ENCODE measurements around the gene CASK.
"Not testable (repeated sequence)": the region's sequence is repeated elsewhere in the genome, so short reads cannot be mapped to it uniquely, and the experiment has no call there.

The CASK gene

DNA sequence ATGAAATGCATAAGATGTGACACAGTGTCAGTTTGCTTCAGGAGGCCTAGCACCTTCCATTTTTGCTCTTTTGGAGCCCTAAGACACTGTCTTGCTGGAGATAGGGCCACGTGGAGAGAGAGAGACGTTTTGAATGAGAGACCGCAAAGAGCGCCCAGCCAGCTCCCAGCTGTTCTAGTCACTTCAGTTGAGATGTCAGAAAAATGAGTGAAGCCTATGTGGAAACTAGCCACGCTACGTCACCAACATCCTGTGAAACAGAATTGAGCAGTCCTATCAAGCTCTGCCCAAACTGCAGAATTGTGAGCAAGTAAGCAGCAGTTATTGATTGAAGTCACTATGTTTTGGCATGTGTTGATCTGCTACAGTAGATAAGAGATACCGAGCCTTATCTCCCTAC is 186.3 kb downstream of the CASK start:
- H3K4me3 ChIP-seq (ENCODE audit: low read depth, low read length), result no peak overlapping the region

GRCh38 chrX:41734530-41734929 is 188.8 kb downstream of the CASK start:
- H3K4me3 ChIP-seq (ENCODE audit: low read depth, low read length), result no peak overlapping the region

DNA sequence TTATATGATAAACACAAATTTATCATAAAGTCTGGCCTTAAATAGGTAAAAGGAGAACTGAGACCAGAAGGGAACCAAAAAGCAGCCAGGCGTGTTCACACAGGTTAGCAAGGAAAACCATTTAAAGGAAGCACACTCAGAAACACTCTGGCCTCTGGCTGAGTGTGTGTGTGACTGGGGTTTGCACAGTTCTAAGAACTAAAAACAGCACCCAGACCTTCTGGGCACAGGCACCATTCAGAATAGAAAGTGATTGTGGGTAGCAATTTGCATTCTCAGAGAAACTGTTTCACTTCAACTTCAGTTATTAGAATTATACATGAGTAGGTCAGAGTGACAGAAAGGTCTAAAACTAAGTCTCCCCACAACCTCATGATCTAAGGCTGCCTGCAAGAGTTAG is 189.4 kb downstream of the CASK start:
- no peak overlapping the region for H3K4me3 ChIP-seq (ENCODE audit: low read depth, low read length)

GRCh38 chrX:41732260-41732659 is 191.1 kb downstream of the CASK start:
- no peak overlapping the region for H3K4me3 ChIP-seq (ENCODE audit: low read depth, low read length)

- no peak overlapping the region for H3K4me3 ChIP-seq (ENCODE audit: low read depth, low read length)
Observed at GRCh38 chrX:41730081-41730480, 193.3 kb downstream of the CASK start.

GRCh38 chrX:41728125-41728524 is 195.2 kb downstream of the CASK start:
- no peak overlapping the region for H3K4me3 ChIP-seq (ENCODE audit: low read depth, low read length)

DNA sequence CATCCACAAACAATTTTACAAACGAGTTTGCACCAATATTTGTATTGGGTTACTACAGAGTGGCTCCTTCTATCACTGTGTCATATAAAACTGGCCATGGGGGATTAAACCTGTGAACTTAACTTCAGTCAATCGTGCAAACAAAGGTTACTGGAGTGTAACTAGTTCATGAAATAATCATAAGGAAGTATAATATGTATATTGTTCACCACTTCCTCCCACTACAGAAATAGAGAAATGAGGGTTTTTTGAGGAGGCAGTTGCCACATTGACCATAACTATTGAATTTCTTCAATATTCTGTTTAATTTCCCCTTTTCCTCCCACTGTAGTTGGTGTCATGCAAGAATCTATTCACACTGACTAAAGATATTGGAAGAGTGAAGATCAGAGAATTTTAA is 199.5 kb downstream of the CASK start, which contains the start of gene GPR82:
Gene GPR82, plus strand, starts transcription at position 356 of the 400 bp plus-strand sequence. CDS start 2,846 bp downstream, outside the sequence.
- H3K4me3 ChIP-seq (ENCODE audit: low read depth, low read length), result no peak within 1 kb of the TSS

DNA sequence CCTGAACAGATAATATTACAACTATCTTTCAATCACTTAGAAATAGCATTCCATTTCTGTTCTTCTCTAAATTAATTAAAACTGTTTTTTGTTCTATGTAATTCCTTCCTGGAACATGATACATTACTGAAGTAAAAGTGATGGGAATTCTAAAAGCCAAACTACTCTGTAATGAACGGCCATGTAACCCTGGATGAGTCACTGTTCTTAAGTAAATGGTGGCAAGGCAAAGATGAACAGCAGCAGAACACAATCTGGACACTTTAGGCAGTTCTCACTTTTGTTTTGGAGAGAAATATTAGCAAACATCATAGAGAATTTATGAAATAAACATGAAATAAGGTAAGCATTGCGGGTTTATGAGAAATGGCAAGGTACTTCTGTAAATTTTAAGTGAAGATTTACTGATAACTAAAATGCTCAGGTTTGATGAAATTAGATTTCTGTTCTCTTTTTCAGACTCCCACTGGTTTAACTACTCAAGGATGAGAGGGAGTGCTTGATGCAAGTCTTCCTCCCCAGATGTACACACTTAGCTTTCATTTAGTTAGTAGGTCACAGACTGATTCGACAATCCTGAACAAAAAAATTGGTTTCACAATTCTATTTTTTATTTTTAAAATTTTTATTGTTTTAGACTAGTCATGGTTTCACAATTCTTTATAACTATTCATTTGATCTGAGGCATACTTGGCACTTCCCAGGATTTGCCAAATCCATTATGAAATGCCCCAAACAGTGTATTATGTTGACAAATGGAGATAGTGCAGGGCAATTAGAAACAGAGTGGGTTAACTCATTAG is 200.3 kb downstream of the CASK start:
- no peak overlapping the region for H3K4me3 ChIP-seq (ENCODE audit: low read depth, low read length)

DNA sequence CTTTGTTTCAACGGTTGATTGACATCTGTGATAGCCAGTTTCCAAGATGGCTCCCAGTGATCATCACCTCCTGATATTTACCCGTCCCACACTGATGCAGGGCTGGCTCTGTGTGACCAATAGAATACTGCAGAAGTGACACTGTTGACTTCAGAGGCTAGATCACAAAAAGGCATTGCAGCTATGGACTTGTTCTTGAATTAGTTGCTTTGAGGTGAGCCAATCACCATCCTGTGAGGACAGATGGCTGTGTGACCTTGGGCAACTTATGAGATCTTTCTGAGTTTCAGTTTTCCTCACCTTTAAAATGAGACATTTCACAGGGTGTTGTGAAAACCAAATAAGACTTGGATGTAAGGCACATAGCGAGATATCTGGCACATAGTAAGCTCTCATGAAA is 201.1 kb downstream of the CASK start:
- H3K4me3 ChIP-seq (ENCODE audit: low read depth, low read length), result no peak overlapping the region

- no peak overlapping the region for H3K4me3 ChIP-seq (ENCODE audit: low read depth, low read length)
Observed at GRCh38 chrX:41721590-41721989, 201.8 kb downstream of the CASK start.

- H3K4me3 ChIP-seq (ENCODE audit: low read depth, low read length), result no peak overlapping the region
Observed at GRCh38 chrX:41720125-41720779, 203.1 kb downstream of the CASK start.

DNA sequence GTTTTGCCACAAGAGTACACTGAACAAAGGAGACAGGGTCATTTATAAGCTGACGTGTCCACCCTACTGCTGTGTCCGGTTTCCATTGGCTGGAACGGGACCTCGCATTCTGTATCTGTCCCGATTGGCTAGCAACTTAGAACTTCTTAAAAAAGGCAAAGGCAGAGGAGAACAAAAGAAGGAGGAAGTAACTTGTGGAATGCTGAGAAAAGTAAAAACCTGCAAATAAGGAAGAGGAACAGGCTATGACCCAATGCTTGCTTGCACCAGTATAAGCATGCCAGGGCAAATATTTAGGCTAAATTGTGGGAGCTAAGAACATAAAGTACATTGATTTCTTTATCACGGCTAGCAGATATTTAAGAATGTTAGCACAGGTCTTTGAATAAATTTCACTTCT is 203.7 kb downstream of the CASK start:
- not testable (repeated sequence) for H3K4me3 ChIP-seq (ENCODE audit: low read depth, low read length)

- no peak overlapping the region for H3K4me3 ChIP-seq (ENCODE audit: low read depth, low read length)
Observed at GRCh38 chrX:41718481-41719235, 204.7 kb downstream of the CASK start.

- H3K4me3 ChIP-seq (ENCODE audit: low read depth, low read length), result no peak overlapping the region
Observed at GRCh38 chrX:41716767-41717473, 206.4 kb downstream of the CASK start.

DNA sequence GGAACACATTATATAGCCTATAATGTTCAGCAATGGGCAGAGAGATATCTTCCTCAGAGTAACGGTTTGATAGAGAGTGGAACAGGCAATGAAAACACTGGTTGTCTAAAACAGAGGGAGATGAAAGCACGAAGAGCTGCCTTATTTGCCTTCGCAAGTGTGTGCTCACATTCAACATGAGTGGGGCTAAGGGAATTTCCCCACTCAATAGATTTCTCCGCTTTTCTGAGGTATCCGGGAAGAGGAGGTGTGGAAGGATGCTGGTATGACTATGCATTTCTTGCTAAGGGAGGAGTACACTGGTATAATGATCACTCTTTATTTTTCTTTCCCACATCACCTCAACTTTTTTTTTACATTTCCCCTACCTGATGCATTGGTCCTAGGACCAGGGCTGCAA is 207.1 kb downstream of the CASK start:
- H3K4me3 ChIP-seq (ENCODE audit: low read depth, low read length), result no peak overlapping the region

DNA sequence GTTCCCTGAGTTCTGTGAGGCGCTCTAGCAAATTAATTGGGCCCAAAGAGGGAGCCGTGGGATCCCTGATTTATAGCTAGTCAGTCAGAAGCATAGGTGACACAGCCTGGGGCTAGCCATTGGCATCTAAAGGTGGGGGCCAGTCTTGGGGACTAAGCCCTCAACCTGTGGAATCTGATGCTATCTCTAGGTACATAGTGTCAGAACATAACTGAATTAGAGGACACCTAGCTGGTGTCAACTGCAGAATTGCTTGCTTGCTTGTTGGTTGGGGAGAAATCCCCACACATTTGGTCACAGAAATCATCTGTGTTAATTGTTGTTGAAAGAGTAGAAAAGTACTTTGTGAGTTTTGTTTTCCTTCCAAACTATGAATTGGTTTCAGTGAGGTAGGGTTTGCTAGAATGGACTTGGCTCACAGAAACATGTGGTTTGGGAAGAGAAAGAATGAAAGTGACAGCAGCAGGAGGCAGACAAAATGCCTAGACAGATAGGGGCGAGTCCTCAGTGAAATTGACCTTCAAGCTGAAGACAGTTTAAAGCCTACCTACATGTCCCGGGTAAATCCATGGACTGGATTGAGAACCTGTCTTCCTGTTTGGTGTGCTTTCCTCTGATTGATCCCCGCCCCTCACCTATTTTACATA is 212.2 kb downstream of the CASK start:
- no peak overlapping the region for H3K4me3 ChIP-seq (ENCODE audit: low read depth, low read length)

DNA sequence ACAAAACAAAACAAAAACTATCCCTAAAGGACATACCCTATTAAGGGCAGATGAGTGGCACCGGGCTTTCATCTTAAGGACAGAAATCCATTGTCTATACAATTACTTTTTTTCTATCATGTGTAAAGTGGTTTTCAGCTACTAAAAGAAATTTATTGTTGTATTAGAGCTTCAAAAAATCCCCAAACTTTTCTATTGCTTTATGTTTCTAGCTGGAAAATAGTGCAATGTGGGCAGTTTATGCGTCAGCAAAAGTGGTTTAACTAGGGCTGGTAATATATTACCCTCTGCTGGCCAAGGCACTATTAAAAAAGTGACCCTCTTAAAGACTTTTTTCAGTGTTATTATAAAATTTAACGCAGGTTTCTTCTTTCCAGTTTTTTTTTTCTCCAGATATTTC is 214.9 kb downstream of the CASK start:
- H3K4me3 ChIP-seq (ENCODE audit: low read depth, low read length), result no peak overlapping the region

DNA sequence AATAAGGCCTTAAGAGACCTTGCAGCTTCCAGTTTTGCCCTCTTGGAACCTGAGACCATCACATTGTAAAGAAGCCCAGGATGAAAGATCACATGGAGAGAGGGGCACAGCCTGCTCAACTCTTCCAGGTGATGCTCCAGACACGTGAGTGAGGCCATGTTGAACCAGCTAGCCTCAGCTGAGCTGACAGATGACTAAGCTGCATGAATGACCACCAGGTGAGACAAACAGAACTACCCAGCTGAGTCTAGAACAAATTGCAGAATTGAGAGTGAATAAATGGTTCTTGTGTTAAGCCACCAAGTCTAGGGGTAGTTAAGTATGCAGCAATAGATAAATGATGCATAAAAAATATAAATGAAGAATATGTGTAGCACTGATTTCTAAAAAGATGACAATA is 216.1 kb downstream of the CASK start:
- H3K4me3 ChIP-seq (ENCODE audit: low read depth, low read length), result no peak overlapping the region

DNA sequence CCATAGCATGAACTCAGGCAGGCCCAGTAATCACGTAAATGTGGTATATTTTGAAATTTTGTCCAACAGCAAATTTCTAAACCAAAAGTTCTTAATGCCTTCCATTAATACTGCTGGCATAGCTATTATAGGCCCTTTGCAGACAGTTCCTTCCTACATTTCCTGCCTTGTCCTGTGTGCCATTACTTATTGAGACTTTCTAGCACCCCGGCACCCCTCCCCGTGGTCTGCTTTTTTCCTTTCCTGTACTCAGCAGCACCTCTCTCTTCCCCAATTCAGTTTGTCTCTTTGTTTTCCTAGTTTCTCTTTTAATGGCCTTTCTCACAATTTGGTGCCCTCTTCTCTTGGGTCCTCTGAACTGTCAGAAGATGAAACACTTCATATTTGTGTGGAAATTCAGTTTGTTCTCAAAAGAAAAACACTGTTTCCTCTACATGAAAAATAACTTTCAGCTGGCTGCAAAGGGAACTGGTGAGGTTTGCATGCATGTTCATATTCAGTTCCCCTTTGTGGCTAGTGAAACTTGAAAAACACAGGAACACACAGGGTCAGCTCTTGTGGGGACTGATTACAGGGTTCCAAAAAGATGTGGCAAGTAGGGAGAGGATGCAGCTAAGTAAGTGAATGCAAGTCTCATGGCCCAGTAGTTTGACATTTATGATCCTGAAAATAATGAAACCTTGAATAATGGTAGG is 217.5 kb downstream of the CASK start:
- no peak overlapping the region for H3K4me3 ChIP-seq (ENCODE audit: low read depth, low read length)

DNA sequence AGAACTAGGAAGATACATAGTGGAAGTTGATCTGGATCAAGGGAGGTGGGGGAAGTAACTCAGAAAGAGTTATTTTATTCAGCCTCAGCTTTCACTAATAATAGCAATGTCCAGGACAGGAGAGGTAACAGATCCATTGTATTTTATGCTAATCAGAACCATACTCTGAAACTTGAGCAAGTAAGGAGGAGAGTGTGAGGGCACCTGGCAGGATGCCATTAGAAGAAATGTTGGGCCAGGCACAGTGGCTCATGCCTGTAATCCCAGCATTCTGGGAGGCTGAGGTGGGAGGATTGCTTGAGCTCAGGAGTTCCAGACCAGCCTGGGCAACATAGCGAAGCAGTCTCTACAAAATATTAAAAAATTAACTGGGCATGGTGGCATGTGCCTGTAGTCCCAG is 218.3 kb downstream of the CASK start:
- H3K4me3 ChIP-seq (ENCODE audit: low read depth, low read length), result no peak overlapping the region
